Measurements from ENCODE around the gene CDKN2D. TPM values are rescaled to one million over a fixed set of nuclear protein-coding genes. Genes with fewer than 3 reads are reported as not detected.

CDKN2D gene
- total RNA-seq, 1 donor from 2014 or later = 6.5 TPM

DNA sequence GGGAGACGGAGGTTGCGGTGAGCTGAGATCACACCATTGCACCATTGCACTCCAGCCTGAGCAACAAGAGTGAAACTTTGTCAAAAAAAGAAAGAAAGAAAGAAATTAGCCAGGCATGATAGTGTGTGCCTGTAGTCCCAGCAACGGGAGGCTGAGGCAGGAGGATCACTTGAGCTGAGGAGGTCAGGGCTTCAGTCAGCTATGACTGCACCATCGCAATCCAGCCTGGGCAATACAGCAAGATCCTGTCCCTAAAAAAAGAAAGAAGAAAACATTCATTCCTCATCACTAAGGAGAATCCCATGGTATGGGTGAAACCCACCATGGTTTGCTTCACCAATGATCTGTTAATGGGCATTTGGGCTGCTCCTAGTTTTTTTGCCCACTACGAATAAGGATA is 31.4 kb upstream of the CDKN2D start:
- TF ChIP-seq, protein P1, sequence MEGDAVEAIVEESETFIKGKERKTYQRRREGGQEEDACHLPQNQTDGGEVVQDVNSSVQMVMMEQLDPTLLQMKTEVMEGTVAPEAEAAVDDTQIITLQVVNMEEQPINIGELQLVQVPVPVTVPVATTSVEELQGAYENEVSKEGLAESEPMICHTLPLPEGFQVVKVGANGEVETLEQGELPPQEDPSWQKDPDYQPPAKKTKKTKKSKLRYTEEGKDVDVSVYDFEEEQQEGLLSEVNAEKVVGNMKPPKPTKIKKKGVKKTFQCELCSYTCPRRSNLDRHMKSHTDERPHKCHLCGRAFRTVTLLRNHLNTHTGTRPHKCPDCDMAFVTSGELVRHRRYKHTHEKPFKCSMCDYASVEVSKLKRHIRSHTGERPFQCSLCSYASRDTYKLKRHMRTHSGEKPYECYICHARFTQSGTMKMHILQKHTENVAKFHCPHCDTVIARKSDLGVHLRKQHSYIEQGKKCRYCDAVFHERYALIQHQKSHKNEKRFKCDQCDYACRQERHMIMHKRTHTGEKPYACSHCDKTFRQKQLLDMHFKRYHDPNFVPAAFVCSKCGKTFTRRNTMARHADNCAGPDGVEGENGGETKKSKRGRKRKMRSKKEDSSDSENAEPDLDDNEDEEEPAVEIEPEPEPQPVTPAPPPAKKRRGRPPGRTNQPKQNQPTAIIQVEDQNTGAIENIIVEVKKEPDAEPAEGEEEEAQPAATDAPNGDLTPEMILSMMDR (conservative IDR thresholded peaks at IDR 0.05) = no peak
- H3K4me3 Mint-ChIP-seq = peak overlapping the region; percentile 63
- DNase-seq (ENCODE audit: extremely low spot score, unreplicated experiment) = no peak
- no peaks in the 10 kb centered on the region for H3K9me3 Mint-ChIP-seq
- peaks cover 5% of the 10 kb centered on the region for H3K27me3 Mint-ChIP-seq
- H3K27ac Mint-ChIP-seq = no peak overlapping the region
- peaks cover 17% of the 10 kb centered on the region for H3K4me1 Mint-ChIP-seq (ENCODE audit: unreplicated experiment)
- no peaks in the 10 kb centered on the region for H3K36me3 Mint-ChIP-seq

DNA sequence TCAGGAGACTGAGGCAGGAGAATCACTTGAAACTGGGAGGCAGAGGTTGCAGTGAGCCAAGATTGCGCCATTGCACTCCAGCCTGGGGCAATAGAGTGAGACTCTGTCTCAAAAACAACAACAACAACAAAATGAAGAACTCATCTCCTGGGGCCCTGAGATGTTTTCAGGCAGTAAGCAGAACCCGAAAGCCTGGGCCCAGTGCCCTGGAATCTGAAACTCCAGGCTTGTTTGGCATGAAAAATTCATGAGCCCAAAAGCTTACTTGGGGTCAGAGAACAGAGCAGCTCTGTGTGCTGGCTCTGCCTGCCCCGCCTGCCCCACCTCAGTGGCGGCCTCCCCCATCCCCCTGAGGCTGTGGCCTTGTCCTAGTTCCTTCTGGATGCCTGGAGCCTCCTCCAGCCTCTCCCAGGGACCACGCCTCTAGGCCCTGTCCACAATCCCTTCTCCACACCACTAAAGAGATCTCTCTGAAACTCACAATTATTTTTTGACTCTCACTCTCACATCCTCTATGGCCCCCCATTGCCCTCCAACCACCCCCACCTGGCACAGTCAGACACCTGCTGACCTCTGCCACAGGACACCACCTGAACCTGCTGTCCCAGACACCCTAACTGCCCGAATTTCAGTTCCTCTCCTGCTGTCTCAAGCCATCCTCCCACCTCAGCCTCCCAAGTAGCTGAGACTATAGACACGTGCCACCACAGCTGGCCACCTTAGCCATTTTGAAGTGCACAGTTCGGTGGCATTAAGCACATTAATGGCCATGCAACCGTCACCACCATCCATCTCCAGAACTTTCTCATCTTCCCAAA is 25.2 kb upstream of the CDKN2D start:
- H3K4me1 Mint-ChIP-seq (ENCODE audit: unreplicated experiment) = peaks cover 9% of the 10 kb centered on the region
- H3K36me3 Mint-ChIP-seq = no peaks in the 10 kb centered on the region
- no peak for DNase-seq (ENCODE audit: extremely low spot score, unreplicated experiment)
- H3K27ac Mint-ChIP-seq = peak overlapping the region; percentile 66
- H3K9me3 Mint-ChIP-seq = no peaks in the 10 kb centered on the region
- no peak overlapping the region for H3K4me3 Mint-ChIP-seq
- H3K27me3 Mint-ChIP-seq = no peaks in the 10 kb centered on the region
- TF ChIP-seq, protein P1 (conservative IDR thresholded peaks at IDR 0.05) = no peak

DNA sequence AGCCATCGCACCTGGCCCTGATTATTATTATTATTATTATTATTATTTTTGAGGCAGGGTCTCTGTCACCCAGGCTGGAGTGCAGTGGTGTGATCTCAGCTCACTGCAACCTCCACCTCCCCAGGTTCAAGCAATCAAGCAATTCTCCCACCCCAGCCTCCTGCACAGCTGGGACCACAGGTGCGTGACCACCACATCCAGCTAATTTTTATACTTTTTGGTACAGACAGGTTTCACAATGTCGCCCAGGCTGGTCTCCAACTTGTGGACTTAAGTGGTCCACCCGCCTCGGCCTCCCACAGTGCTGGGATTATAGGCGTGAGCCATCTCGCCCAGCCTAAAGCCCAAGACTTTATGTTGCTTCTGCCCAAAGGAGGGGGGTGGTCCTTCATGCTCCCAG is 24.4 kb upstream of the CDKN2D start:
- TF ChIP-seq, protein P1 (conservative IDR thresholded peaks at IDR 0.05) = no peak
- Mint-ChIP-seq H3K4me1 (ENCODE audit: unreplicated experiment) (peaks cover 9% of the 10 kb centered on the region), H3K27ac (no peak overlapping the region), H3K27me3 (no peaks in the 10 kb centered on the region), H3K4me3 (no peak overlapping the region), H3K36me3 (no peaks in the 10 kb centered on the region), H3K9me3 (no peaks in the 10 kb centered on the region)
- DNase-seq (ENCODE audit: extremely low spot score, unreplicated experiment) = no peak

DNA sequence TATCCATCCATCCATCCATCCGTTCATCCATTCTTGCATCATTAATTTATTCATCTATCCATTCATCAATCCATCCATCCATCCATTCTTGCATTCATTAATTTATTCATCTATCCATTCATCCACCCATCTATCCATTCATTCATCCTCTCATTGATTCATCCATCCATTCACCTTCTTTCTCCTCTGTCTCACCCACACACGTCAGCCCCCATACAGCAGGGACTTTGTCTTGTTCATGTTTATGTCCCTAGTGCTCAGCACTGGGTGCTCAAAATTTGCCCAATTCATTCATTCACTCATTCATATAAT is 19.0 kb upstream of the CDKN2D start:
- no peaks in the 10 kb centered on the region for H3K36me3 Mint-ChIP-seq
- DNase-seq (ENCODE audit: extremely low spot score, unreplicated experiment) = no peak
- TF ChIP-seq, protein P1 (conservative IDR thresholded peaks at IDR 0.05) = no peak
- H3K27me3 Mint-ChIP-seq = peaks cover 28% of the 10 kb centered on the region
- peak overlapping the region; percentile 89 for H3K4me3 Mint-ChIP-seq
- no peak overlapping the region for H3K27ac Mint-ChIP-seq
- H3K9me3 Mint-ChIP-seq = no peaks in the 10 kb centered on the region
- H3K4me1 Mint-ChIP-seq (ENCODE audit: unreplicated experiment) = peaks cover 7% of the 10 kb centered on the region

DNA sequence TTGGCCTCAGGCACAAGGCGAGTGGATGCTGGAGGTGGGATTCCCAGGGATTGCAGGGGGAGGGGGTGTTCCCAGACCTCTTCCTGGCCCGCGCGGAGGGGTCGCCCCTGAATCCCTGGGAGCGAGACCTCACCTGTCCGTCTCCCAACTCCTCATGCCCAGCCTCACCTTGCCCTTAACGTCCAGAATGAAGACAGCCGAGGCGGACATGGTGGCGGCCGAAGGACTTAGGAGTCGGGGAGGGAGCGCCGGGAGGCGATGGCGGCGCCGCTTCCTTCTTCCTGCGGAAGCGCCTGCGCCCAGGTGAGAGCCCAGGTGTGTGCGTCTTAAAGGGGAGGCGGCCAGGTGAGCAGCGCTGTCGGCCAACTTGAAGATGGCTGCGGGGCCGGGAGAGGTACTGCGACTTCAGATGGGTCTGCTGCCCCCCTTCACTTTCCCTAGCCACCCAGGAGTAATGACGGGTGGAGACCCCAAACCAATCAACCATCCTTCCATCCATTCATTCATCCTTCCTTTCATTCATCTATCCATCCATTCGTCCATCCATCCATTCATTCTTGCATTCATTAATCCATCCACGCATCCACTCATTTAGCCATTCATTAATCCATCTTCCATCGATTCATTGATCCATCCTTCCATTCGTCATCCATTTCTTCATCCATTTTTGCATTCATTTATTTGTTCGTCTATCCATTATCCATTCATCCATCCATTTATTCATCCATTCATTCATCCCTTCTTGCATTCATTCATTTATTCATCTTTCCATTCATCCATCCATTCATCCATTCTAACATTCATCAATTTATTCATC is 18.5 kb upstream of the CDKN2D start, which contains the start of gene AP1M2:
Gene AP1M2, minus strand, starts transcription at position 291 of the 817 bp plus-strand sequence. Its CDS starts 81 bp downstream, at position 210.
- H3K36me3 Mint-ChIP-seq = no peaks in the 10 kb centered on the region
- no peak for DNase-seq (ENCODE audit: extremely low spot score, unreplicated experiment)
- H3K27me3 Mint-ChIP-seq = peaks cover 28% of the 10 kb centered on the region
- peaks cover 7% of the 10 kb centered on the region for H3K4me1 Mint-ChIP-seq (ENCODE audit: unreplicated experiment)
- H3K27ac Mint-ChIP-seq = peak within 1 kb of the TSS; percentile 70
- TF ChIP-seq, protein P1 (conservative IDR thresholded peaks at IDR 0.05) = no peak
- peak within 1 kb of the TSS; percentile 89 for H3K4me3 Mint-ChIP-seq
- H3K9me3 Mint-ChIP-seq = no peaks in the 10 kb centered on the region

Measured in type B pancreatic cell (in vitro differentiated cells).